HTR-8/SVneo (cell line): ENCODE measurements around the gene ANLN.
"Not testable (repeated sequence)": the region's sequence is repeated elsewhere in the genome, so short reads cannot be mapped to it uniquely, and the experiment has no call there.

ENCODE experiments used
- DNase-seq: peaks from one replicate; pipeline ENCODE4 v3.0.0; 2011; ENCODE audit warnings: low spot score, mixed read lengths; ENCODE audit not compliant: insufficient read length
- FAIRE-seq: peaks from 2 replicates; lab custom pipeline; 2011; peaks lifted over from hg19 to GRCh38; lab: Jason Lieb, UNC

The ANLN gene

DNA sequence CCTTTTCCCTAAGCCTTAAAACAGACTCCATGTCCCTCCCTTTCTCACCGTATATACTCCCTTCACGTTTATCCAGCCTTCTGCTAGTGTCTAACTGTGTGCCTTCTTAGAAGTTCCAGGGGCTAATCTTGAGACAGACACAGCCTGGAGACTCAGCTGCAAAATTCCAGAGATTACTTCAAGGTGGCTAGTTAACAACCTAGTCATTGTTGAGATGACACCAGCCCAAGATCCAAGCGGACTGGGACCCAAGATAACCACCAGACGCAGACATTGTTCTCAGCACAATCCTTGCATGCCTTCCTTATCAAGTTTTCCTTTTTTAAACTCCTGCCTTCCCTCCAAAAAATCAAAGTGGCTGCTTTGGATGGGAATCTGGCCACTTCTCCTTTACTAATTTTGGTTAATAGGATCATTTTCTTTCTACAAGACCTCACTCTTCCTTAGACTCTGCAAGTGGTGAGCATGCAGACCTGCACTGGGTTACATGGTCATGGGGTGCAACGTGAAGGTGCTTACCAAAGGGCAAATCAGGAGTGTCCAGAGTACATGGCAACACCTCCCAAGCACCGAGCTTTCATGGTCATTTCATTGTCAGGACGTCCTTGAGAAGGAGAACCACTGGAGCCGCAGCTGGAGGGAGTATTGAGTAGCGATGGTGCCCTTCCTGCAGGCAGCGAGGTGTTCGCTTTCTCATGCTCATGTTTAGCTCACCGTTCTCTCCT, 69.7 kb downstream of the ANLN start:
- no peak for FAIRE-seq
- no peak for DNase-seq

GRCh38 chr7:36460811-36461429, 71.3 kb downstream of the ANLN start:
- no peak for DNase-seq
- FAIRE-seq: no peak

GRCh38 chr7:36462551-36463137, 73.0 kb downstream of the ANLN start:
- no peak for DNase-seq
- no peak for FAIRE-seq

GRCh38 chr7:36464271-36464670, 74.6 kb downstream of the ANLN start:
- DNase-seq: no peak
- no peak for FAIRE-seq

- DNase-seq, FAIRE-seq: not testable (repeated sequence)
Measured at GRCh38 chr7:36466001-36466400, 76.3 kb downstream of the ANLN start.

GRCh38 chr7:36468370-36469101, 78.9 kb downstream of the ANLN start:
- DNase-seq: no peak
- no peak for FAIRE-seq

DNA sequence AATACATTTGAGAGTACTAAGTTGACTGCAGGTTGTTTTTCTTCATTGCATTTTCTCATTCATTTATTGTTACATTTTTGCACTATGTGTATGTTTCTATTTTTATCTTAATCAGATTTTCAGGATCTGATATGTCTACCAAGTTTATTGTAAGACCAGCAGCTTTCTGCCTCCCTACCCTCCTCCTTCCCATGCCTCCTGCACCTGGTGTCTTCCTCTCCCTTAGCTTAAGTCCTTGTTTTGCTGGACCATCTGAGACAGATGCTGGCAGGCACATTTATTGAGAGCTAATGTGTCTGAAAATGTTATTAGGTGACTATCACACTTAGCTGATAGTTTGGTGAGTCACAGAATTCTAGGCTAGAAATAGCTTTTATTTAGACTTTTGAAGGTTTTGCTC, 79.6 kb downstream of the ANLN start:
- no peak for FAIRE-seq
- no peak for DNase-seq

DNA sequence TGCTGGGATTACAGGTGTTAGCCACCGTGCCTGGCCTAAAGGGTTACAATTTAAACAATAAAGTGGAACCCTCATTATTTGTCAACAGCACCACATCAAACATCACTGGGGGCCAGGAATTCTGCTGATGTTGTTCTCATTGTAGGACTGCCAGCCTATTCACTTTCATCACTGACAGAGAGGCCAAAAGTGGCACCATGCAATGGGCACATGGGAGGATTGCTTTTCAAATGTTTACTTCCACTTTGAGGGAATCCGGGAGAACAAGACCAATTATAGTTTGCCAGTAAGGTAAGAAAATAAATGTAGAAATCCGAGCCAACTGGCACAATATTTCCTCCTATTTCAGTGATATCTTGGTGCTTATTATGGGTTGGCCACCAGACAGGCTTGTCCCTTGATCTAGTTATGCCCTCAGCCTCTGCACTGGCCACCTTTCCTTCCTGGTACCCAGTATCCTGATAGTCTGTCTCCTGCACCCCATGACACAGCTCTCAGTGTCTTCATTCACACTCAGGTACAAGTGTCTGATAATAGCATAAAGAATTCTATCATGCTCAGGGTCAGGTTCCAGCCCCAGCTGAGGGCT, 82.6 kb downstream of the ANLN start:
- no peak for FAIRE-seq

GRCh38 chr7:36473454-36474282, 84.0 kb downstream of the ANLN start:
- FAIRE-seq (peak; percentile 33), DNase-seq (no peak)

More for the DNA sequence above, 82.6 kb downstream of the ANLN start:
- DNase-seq: no peak

DNA sequence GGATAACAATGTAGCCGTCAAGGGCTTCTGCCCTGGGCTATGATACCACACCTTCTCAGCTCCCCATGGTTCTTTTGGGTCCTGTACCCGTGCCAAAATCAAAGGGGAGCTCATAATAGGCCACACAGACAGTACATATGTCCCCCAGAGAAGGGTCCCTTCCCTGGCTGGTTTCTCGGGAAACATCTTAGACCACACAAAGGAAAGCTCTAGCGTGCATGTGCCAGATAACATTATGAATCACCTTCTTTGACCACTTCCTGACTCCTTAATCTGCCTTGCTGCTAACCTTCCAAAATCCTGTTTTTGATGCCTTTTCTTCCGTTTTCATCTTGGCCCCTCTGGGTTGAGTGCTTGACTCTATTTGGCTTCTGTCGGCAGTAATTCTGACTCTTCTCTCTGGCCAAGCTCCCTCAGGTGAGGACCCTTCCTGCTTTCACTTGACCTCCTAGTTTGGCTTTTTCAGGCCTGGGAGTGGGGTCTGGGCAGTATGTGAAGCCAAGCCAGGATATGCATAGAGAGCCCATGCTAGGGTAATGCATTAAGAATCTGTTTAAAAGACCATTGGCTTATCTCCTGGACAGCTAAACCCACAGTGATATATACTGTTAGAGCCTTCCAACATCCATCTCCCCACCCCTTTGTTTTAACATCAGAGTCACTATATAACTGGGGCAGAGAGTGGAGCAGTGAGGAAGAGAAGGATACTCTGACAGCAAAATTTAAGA, 84.8 kb downstream of the ANLN start:
- peak; percentile 40 for DNase-seq
- no peak for FAIRE-seq

DNA sequence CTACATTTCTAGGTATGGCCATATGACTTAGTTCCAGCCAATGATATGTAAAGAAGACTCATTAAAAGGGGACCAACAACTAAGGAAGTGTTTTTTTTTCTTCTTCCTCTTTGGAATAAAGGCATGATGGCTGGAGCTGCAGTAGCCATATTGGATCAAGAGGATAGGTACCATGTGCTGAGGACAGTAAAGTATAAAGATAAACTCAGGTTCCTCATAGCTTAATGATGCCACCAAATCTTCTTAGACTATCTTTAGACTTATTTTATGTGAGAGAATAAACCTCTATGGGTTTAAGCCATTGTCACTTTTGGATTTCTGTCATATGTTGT, 85.3 kb downstream of the ANLN start:
- FAIRE-seq (no peak), DNase-seq (no peak)

DNA sequence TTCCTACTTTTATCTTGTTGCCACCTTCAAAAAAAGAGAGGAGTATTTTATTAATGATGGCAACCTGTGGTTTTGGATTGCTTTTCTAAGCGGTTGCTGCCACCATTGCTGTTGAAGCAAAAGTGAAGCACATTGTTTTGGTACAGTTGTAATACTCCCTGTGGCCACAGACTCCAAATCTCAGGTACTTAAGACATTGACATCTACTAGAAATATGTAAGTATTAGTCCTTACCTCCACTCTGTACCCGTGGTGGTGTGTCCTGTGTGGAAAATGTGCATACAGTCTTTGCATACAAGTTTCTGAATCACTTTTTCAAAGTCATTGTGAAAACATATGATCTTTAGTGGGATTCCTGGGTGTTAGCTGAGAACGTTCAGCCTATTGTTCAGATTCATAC, 85.7 kb downstream of the ANLN start:
- DNase-seq (no peak), FAIRE-seq (no peak)

GRCh38 chr7:36478745-36479144, 89.1 kb downstream of the ANLN start:
- FAIRE-seq: no peak
- DNase-seq: no peak

DNA sequence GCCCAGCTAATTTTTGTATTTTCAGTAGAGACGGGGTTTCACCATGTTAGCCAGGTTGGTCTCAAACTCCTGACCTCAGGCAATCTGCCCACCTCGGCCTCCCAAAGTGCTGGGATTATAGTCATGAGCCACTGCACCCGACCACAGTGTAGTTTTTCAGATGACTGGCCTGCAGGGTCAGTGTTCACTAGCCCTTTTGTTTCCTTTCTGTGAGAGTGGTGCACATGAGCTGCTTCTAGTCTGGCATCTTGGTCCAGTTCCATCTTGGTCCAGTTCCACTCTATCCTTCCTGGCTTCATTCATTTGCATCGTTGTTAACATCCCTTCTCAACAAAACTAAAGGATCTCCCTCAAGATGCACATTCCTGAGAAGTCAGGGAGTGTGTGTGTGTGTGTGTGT, 94.2 kb downstream of the ANLN start:
- not testable (repeated sequence) for DNase-seq

DNA sequence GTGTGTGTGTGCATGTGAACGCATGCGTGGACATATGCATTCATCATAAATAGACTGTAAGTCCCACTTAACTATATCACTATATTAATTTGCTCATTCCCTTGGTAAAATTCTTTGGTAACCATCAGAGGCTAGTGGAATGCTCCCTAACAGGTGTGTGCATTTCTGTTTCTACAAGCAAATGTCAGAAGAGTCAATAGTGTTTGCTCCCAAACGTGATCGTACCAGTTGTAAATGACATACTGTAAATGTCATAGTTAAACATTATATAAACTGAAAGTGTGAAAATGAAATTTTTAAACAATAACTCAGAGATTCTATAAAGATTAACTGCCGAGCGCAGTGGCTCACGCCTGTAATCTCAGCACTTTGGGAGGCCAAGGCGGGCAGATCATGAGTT, 94.6 kb downstream of the ANLN start:
- FAIRE-seq: no peak

More for the DNA sequence above, 94.2 kb downstream of the ANLN start:
- not testable (repeated sequence) for FAIRE-seq

DNA sequence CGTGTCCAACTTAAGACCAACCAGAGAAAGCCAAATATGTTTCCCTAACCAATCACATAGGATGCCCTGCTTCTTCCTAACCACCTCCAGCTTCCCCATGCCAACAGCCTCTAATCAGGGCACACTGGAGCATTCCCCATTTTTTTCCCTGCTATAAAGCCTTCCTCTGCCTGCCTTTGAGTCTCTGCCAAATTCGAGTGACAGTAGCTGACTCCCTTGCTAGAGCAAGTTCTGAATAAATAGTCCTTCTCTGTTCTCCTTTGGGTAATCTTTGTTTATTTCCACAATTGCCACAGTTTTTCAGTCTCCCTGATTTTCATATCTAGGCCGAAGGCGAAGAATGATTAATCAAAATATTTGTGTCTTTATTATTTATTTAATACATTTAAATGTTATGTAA, 96.7 kb downstream of the ANLN start:
- no peak for FAIRE-seq
- no peak for DNase-seq

More for the DNA sequence above, 94.6 kb downstream of the ANLN start:
- no peak for DNase-seq

DNA sequence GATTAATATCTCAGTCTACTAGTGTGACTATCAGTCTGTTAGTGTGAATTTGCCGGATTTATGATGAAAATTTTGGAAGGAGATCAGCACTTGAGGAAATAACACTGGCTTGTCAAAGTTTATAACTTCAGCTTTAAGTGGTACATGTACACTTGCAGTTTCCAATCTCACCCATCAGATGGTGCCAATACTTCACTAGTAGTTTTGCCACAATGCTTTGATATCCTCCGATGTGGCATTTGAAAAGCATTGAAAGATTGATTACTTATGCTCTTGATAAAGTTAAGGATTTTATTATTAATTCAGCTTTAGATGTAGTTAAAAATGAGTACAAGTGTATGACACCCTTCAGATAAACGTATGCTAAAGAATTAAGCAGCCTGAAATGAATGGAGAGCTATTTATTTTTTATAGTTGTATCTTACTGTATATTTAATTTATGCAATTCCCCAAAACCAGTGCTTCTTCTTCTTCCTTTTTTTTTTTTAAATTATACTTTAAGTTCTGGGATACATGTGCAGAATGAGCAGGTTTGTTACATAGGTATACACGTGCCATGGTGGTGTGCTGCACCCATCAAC, 98.2 kb downstream of the ANLN start:
- FAIRE-seq: no peak
- peak; percentile 40 for DNase-seq

- not testable (repeated sequence) for FAIRE-seq, DNase-seq
Measured at GRCh38 chr7:36488672-36489071, 99.0 kb downstream of the ANLN start.

- no peak for FAIRE-seq
- no peak for DNase-seq
Measured at GRCh38 chr7:36490419-36490830, 100.8 kb downstream of the ANLN start.
